ENCODE results near the gene PXT1. TPM values are rescaled to one million over a fixed set of nuclear protein-coding genes. Genes with fewer than 3 reads are reported as not detected.

The PXT1 gene
- total RNA-seq, 1 donor from 2014 or later = not detected

DNA sequence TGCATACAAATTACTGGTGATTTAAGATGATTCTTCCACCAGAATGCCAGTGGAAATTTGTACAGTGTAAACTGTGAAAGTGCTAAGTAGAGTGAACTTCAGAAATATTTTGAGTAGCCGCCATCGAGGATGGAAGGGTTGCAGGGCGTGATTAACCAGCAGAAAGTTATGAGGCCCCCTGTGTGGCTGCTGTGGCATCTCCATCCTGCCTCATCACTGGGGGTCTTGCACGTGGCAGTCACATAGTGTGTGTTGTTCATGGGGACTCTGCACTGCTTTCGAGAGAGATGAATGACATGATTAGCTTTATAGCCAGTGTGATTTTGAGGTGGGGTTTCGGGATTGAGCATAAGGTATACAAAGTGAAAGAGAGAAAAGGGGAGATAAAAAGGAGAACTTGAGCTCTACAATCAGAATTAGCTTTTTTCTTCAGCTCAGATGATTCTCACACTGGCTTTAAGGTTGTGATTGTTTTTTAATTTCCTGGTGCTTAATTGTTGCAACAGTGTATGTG is 26.6 kb upstream of the PXT1 start:
- intact Hi-C loops (cut with DNase I) = no loop called here
- H3K4me1 ChIP-seq = no peaks in the 10 kb centered on the region
- H3K27me3 ChIP-seq (ENCODE audit: low read depth) = no peaks in the 10 kb centered on the region
- no peak for DNase-seq
- TF ChIP-seq, protein P1, sequence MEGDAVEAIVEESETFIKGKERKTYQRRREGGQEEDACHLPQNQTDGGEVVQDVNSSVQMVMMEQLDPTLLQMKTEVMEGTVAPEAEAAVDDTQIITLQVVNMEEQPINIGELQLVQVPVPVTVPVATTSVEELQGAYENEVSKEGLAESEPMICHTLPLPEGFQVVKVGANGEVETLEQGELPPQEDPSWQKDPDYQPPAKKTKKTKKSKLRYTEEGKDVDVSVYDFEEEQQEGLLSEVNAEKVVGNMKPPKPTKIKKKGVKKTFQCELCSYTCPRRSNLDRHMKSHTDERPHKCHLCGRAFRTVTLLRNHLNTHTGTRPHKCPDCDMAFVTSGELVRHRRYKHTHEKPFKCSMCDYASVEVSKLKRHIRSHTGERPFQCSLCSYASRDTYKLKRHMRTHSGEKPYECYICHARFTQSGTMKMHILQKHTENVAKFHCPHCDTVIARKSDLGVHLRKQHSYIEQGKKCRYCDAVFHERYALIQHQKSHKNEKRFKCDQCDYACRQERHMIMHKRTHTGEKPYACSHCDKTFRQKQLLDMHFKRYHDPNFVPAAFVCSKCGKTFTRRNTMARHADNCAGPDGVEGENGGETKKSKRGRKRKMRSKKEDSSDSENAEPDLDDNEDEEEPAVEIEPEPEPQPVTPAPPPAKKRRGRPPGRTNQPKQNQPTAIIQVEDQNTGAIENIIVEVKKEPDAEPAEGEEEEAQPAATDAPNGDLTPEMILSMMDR (IDR thresholded peaks at IDR 0.05) = no peak
- no peaks in the 10 kb centered on the region for H3K9me3 ChIP-seq
- H3K27ac ChIP-seq = no peak overlapping the region
- ATAC-seq = no peak
- H3K36me3 ChIP-seq = peaks cover 34% of the 10 kb centered on the region
- H3K4me3 ChIP-seq = no peak overlapping the region

DNA sequence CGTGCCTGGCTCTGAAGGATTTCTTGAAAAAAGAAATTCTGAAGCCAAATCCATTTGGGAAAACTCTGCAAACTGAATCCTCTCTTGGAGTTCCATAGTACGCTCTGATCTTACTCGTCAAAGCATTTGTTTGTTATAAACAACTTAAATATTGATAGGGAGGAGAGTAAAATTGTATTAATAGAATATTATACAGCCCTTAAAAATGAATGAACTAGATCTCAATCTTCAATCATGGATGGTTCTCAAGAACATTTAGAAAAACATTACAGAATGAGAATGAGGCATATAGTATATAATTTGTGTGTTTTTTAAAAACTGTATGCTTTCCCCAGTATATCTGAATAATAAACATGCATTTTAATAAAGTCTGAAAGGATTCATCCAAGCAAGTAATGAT is 25.0 kb upstream of the PXT1 start:
- Histone ChIP-seq H3K27me3 (ENCODE audit: low read depth) (no peaks in the 10 kb centered on the region), H3K4me1 (no peaks in the 10 kb centered on the region), H3K36me3 (peaks cover 28% of the 10 kb centered on the region), H3K4me3 (no peak overlapping the region), H3K9me3 (no peaks in the 10 kb centered on the region), H3K27ac (no peak overlapping the region)
- ATAC-seq (no peak), DNase-seq (no peak)
- intact Hi-C loops (cut with DNase I) = no loop called here
- TF ChIP-seq, protein P1 (IDR thresholded peaks at IDR 0.05) = no peak

DNA sequence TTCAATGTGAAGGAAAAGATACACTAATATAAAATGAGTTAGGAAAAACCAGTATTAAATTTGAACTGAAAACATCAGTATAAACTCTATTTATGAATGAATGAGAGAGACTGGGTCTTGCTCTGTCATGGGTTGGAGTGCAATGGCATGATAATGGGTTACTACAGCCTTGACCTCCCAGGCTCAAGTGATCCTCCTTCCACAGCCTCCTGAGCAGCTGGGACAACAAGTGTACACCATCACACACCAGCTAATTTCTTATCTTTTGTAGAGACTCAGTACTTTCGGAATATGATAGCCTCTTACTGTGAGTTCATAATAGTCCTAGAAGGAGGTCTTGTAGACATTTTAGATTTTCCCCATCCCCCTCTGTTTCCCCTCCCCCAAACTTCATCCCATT is 21.6 kb upstream of the PXT1 start:
- Histone ChIP-seq H3K36me3 (no peaks in the 10 kb centered on the region), H3K4me1 (peaks cover 7% of the 10 kb centered on the region), H3K9me3 (no peaks in the 10 kb centered on the region), H3K27ac (no peak overlapping the region), H3K4me3 (no peak overlapping the region), H3K27me3 (ENCODE audit: low read depth) (no peaks in the 10 kb centered on the region)
- ATAC-seq = no peak
- no peak for DNase-seq
- TF ChIP-seq, protein P1 (IDR thresholded peaks at IDR 0.05) = no peak
- intact Hi-C loops (cut with DNase I) = no loop called here

DNA sequence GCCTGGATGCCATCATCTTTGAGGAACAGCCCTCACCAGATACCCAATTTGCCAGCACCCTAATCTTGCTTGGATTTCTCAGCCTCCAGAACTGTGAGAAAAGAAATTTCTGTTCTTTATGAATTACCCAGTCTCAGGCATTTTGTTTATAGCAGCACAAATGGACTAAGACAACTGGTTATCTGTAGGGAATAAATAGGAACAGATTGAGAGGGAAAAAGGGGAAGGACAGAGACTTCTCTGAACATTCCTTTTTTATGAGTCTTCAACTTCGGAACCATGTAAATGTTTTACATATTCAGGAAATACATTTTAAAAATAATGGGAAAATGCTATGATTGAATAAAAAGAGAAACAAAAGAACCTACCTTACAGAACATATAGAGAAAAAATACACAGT is 21.0 kb upstream of the PXT1 start:
- Histone ChIP-seq H3K4me3 (no peak overlapping the region), H3K27ac (no peak overlapping the region), H3K9me3 (no peaks in the 10 kb centered on the region), H3K27me3 (ENCODE audit: low read depth) (no peaks in the 10 kb centered on the region), H3K36me3 (no peaks in the 10 kb centered on the region), H3K4me1 (peaks cover 10% of the 10 kb centered on the region)
- intact Hi-C loops (cut with DNase I) = no loop called here
- DNase-seq (no peak), ATAC-seq (no peak)
- TF ChIP-seq, protein P1 (IDR thresholded peaks at IDR 0.05) = no peak

DNA sequence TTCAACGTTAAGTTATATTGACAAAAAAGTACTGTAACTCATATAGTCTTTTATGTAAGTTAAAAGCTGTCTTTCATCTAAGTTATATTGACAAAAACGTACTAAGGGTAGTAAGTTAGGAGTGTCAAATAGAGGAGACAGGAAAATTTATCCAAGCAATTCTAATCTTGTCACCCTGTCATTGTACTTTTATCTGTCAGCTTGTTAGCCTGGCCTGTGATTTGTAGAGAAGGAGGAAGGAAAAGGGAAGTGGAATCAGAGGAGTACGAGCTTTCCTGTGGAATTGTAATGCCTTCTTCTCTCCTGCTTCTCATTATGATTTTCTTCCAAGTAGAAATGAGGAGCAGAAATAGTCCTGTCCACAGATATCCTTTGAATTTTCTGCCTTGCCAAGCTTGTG is 19.0 kb upstream of the PXT1 start:
- intact Hi-C loops (cut with DNase I) = no loop called here
- no peak overlapping the region for H3K27ac ChIP-seq
- ATAC-seq (no peak), DNase-seq (no peak)
- no peak overlapping the region for H3K4me3 ChIP-seq
- H3K27me3 ChIP-seq (ENCODE audit: low read depth) = no peaks in the 10 kb centered on the region
- H3K4me1 ChIP-seq = peaks cover 10% of the 10 kb centered on the region
- no peaks in the 10 kb centered on the region for H3K9me3 ChIP-seq
- no peaks in the 10 kb centered on the region for H3K36me3 ChIP-seq
- TF ChIP-seq, protein P1 (IDR thresholded peaks at IDR 0.05) = no peak

DNA sequence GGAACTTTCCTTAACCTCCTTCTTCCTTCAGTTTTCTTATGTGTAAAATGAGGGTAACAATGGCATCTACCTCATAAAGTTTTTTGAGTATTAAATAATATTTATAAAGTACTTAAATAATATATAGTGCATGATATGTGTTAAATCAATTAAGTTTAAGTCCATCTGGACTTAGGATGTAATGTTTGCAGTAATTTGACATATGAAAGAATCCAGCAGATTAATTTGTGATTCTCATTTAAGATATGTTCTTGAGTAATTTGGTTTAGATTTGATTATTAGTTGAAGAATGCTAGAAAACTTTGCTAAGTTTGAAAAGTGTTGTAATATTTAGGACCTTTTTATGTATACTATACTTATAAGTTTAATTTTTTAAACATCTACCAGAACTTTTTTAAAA is 18.3 kb upstream of the PXT1 start:
- H3K27me3 ChIP-seq (ENCODE audit: low read depth) = no peaks in the 10 kb centered on the region
- no peak overlapping the region for H3K4me3 ChIP-seq
- intact Hi-C loops (cut with DNase I) = no loop called here
- H3K27ac ChIP-seq = no peak overlapping the region
- ATAC-seq (no peak), DNase-seq (no peak)
- H3K36me3 ChIP-seq = no peaks in the 10 kb centered on the region
- TF ChIP-seq, protein P1 (IDR thresholded peaks at IDR 0.05) = no peak
- H3K9me3 ChIP-seq = no peaks in the 10 kb centered on the region
- peaks cover 10% of the 10 kb centered on the region for H3K4me1 ChIP-seq

All from lower lobe of right lung (tissue), 2 donors.